OCI-LY3 (cell line): ENCODE results near the gene KLF1.

ENCODE experiments used
- CTCF ChIP-seq: fragments of 200-600, 300-600 bp; sonication (generic); IDR thresholded peaks from 2 replicates; pipeline ENCODE4 v1.5.1; 2014; ENCODE audit warnings: antibody characterized with exemption, low read length, low read depth
- EZH2phosphoT487 ChIP-seq: fragments of 200-600 bp; shearing (Covaris generic); IDR thresholded peaks from 2 replicates; pipeline ENCODE4 v1.6.1; 2018; ENCODE audit warnings: antibody characterized with exemption, mixed run types, low read depth

GRCh38 chr19:12872255-12872654 lies 14.7 kb downstream of the KLF1 start:
- TF ChIP-seq CTCF (no peak), EZH2phosphoT487 (no peak)
